ENCODE data around the gene SFXN3. TPM values are rescaled to one million over a fixed set of nuclear protein-coding genes. Genes with fewer than 3 reads are reported as not detected.

SFXN3 gene
- total and polyA plus RNA-seq, 2 of the 8 experiments (the other 6 are each of a cell fraction or from before 2014, with no cell fraction given) = 2.6 to 2.8 TPM

GRCh38 chr10:100996678-100997359 is 34.2 kb upstream of the SFXN3 start (continued):
- TF ChIP-seq, protein P1, sequence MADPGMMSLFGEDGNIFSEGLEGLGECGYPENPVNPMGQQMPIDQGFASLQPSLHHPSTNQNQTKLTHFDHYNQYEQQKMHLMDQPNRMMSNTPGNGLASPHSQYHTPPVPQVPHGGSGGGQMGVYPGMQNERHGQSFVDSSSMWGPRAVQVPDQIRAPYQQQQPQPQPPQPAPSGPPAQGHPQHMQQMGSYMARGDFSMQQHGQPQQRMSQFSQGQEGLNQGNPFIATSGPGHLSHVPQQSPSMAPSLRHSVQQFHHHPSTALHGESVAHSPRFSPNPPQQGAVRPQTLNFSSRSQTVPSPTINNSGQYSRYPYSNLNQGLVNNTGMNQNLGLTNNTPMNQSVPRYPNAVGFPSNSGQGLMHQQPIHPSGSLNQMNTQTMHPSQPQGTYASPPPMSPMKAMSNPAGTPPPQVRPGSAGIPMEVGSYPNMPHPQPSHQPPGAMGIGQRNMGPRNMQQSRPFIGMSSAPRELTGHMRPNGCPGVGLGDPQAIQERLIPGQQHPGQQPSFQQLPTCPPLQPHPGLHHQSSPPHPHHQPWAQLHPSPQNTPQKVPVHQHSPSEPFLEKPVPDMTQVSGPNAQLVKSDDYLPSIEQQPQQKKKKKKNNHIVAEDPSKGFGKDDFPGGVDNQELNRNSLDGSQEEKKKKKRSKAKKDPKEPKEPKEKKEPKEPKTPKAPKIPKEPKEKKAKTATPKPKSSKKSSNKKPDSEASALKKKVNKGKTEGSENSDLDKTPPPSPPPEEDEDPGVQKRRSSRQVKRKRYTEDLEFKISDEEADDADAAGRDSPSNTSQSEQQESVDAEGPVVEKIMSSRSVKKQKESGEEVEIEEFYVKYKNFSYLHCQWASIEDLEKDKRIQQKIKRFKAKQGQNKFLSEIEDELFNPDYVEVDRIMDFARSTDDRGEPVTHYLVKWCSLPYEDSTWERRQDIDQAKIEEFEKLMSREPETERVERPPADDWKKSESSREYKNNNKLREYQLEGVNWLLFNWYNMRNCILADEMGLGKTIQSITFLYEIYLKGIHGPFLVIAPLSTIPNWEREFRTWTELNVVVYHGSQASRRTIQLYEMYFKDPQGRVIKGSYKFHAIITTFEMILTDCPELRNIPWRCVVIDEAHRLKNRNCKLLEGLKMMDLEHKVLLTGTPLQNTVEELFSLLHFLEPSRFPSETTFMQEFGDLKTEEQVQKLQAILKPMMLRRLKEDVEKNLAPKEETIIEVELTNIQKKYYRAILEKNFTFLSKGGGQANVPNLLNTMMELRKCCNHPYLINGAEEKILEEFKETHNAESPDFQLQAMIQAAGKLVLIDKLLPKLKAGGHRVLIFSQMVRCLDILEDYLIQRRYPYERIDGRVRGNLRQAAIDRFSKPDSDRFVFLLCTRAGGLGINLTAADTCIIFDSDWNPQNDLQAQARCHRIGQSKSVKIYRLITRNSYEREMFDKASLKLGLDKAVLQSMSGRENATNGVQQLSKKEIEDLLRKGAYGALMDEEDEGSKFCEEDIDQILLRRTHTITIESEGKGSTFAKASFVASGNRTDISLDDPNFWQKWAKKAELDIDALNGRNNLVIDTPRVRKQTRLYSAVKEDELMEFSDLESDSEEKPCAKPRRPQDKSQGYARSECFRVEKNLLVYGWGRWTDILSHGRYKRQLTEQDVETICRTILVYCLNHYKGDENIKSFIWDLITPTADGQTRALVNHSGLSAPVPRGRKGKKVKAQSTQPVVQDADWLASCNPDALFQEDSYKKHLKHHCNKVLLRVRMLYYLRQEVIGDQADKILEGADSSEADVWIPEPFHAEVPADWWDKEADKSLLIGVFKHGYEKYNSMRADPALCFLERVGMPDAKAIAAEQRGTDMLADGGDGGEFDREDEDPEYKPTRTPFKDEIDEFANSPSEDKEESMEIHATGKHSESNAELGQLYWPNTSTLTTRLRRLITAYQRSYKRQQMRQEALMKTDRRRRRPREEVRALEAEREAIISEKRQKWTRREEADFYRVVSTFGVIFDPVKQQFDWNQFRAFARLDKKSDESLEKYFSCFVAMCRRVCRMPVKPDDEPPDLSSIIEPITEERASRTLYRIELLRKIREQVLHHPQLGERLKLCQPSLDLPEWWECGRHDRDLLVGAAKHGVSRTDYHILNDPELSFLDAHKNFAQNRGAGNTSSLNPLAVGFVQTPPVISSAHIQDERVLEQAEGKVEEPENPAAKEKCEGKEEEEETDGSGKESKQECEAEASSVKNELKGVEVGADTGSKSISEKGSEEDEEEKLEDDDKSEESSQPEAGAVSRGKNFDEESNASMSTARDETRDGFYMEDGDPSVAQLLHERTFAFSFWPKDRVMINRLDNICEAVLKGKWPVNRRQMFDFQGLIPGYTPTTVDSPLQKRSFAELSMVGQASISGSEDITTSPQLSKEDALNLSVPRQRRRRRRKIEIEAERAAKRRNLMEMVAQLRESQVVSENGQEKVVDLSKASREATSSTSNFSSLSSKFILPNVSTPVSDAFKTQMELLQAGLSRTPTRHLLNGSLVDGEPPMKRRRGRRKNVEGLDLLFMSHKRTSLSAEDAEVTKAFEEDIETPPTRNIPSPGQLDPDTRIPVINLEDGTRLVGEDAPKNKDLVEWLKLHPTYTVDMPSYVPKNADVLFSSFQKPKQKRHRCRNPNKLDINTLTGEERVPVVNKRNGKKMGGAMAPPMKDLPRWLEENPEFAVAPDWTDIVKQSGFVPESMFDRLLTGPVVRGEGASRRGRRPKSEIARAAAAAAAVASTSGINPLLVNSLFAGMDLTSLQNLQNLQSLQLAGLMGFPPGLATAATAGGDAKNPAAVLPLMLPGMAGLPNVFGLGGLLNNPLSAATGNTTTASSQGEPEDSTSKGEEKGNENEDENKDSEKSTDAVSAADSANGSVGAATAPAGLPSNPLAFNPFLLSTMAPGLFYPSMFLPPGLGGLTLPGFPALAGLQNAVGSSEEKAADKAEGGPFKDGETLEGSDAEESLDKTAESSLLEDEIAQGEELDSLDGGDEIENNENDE (IDR thresholded peaks at IDR 0.05; ENCODE audit: insufficient replicate concordance, low read length) = no peak
- TF ChIP-seq TAF1 (IDR thresholded peaks at IDR 0.05; ENCODE audit: low read depth, low read length) (peak; percentile 68), TCF12 (IDR thresholded peaks at IDR 0.05; ENCODE audit: low read depth, low read length) (no peak), SRF (IDR thresholded peaks at IDR 0.05; ENCODE audit: low read depth, low read length) (no peak), EGR1 (IDR thresholded peaks at IDR 0.05; ENCODE audit: borderline replicate concordance, low read depth, low read length) (no peak), ASH2L (IDR thresholded peaks at IDR 0.05; ENCODE audit: low read length) (peak; percentile 48), RBBP5 (IDR thresholded peaks at IDR 0.05; ENCODE audit: borderline replicate concordance, low read depth, low read length) (no peak), SP2 (IDR thresholded peaks at IDR 0.05; ENCODE audit: low read length) (no peak), POLR2A (IDR thresholded peaks at IDR 0.05; ENCODE audit: control extremely low read depth in 1 of 2, low read depth in 2 of 2, low read length in 2 of 2) (peak in 1 of 2 experiments; percentile 68; a peak in 2 of 3 replicates), MAFK (IDR thresholded peaks at IDR 0.05; ENCODE audit: low read depth, low read length) (no peak)
- TF ChIP-seq, protein P2, sequence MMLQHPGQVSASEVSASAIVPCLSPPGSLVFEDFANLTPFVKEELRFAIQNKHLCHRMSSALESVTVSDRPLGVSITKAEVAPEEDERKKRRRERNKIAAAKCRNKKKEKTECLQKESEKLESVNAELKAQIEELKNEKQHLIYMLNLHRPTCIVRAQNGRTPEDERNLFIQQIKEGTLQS (IDR thresholded peaks at IDR 0.05; ENCODE audit: insufficient read depth, low read depth, low read length) = peak; percentile 51

All from H1 (cell line).